Endodermal cell (in vitro differentiated cells): Measurements from ENCODE around the gene ATF3. TPM values are rescaled to one million over a fixed set of nuclear protein-coding genes. Genes with fewer than 3 reads are reported as not detected.

Source experiments
- DNase-seq: peaks from one replicate; pipeline ENCODE4 v3.0.0-alpha.2; 2017
- H3K27ac ChIP-seq: 2 replicates; pipeline ENCODE4 v1.5.1; 2013; ENCODE audit warnings: mild to moderate bottlenecking, low read depth, low read length, moderate library complexity
- H3K27me3 ChIP-seq: 2 replicates; pipeline ENCODE4 v1.6.1; 2013; ENCODE audit warnings: mild to moderate bottlenecking, low read length, moderate library complexity; ENCODE audit not compliant: insufficient read depth, control insufficient read depth, poor library complexity, severe bottlenecking
- H3K36me3 ChIP-seq: 2 replicates; pipeline ENCODE4 v1.7.0; 2013; ENCODE audit warnings: mild to moderate bottlenecking, low read length, moderate library complexity; ENCODE audit not compliant: control insufficient read depth, insufficient read depth
- H3K4me1 ChIP-seq: one replicate; pipeline ENCODE4 v1.7.0; 2013; ENCODE audit warnings: low read length; ENCODE audit not compliant: control insufficient read depth, insufficient read depth
- H3K4me3 ChIP-seq: 2 replicates; pipeline ENCODE4 v1.5.1; 2013; ENCODE audit warnings: mild to moderate bottlenecking, low read length, moderate library complexity
- H3K9ac ChIP-seq: 2 replicates; pipeline ENCODE4 v1.6.1; 2013; ENCODE audit warnings: mild to moderate bottlenecking, low read length, moderate library complexity; ENCODE audit not compliant: poor library complexity, severe bottlenecking; ENCODE audit errors: extremely low read depth
- H3K9me3 ChIP-seq: 2 replicates; pipeline ENCODE4 v1.6.1; 2013; ENCODE audit warnings: mild to moderate bottlenecking, low read length, moderate library complexity; ENCODE audit not compliant: control insufficient read depth
- H3K27ac Mint-ChIP-seq: 2 replicates; pipeline ENCODE4 v1.8.0; 2020; ENCODE audit warnings: mixed read lengths
- H3K27me3 Mint-ChIP-seq: 2 replicates; pipeline ENCODE4 v1.8.0; 2021; ENCODE audit warnings: mild to moderate bottlenecking, mixed read lengths; ENCODE audit not compliant: insufficient read depth
- H3K36me3 Mint-ChIP-seq: 2 replicates; pipeline ENCODE4 v1.8.0; 2020; ENCODE audit warnings: low read depth, mixed read lengths
- H3K4me1 Mint-ChIP-seq: 2 replicates; pipeline ENCODE4 v1.8.0; 2020; ENCODE audit warnings: mixed read lengths
- H3K4me3 Mint-ChIP-seq: 2 replicates; pipeline ENCODE4 v1.8.0; 2020; ENCODE audit warnings: mild to moderate bottlenecking, moderate library complexity, mixed read lengths
- H3K9me3 Mint-ChIP-seq: 2 replicates; pipeline ENCODE4 v1.8.0; 2020; ENCODE audit warnings: mild to moderate bottlenecking, mixed read lengths
- CTCF ChIP-seq: fragments of 200-600 bp; sonication (generic); conservative IDR thresholded peaks from 2 replicates; pipeline ENCODE4 v1.5.0; 2021; ENCODE audit warnings: antibody characterized with exemption, mild to moderate bottlenecking
- WGBS, 2 experiments: methylation state at CpG; one replicate each; pipeline versions ENCODE4 v1.1.5 to v1.1.7; 2013; ENCODE audit warnings: missing lambda C conversion rate in 2 of 2, mixed read lengths in 1 of 2; ENCODE audit not compliant: insufficient coverage in 1 of 2, insufficient read length in 1 of 2; 5-methylcytosine and 5-hydroxymethylcytosine counted together
- total RNA-seq, 2 donors: library from RNA; stranded (reverse); fragmentation: NEBNext Ultra II Directional in 1 of 2; extraction: Animal tissue kit (Norgen Biotek cat#: 25700) in 1 of 2; gene quantifications; 2 replicates in 1 of 2; 3 replicates in 1 of 2; pipeline ENCODE4 v1.2.1, GENCODE V29; 2021

ATF3 gene
- total RNA-seq, 2 donors from 2014 or later, result 12.6 to 24.0 TPM

DNA sequence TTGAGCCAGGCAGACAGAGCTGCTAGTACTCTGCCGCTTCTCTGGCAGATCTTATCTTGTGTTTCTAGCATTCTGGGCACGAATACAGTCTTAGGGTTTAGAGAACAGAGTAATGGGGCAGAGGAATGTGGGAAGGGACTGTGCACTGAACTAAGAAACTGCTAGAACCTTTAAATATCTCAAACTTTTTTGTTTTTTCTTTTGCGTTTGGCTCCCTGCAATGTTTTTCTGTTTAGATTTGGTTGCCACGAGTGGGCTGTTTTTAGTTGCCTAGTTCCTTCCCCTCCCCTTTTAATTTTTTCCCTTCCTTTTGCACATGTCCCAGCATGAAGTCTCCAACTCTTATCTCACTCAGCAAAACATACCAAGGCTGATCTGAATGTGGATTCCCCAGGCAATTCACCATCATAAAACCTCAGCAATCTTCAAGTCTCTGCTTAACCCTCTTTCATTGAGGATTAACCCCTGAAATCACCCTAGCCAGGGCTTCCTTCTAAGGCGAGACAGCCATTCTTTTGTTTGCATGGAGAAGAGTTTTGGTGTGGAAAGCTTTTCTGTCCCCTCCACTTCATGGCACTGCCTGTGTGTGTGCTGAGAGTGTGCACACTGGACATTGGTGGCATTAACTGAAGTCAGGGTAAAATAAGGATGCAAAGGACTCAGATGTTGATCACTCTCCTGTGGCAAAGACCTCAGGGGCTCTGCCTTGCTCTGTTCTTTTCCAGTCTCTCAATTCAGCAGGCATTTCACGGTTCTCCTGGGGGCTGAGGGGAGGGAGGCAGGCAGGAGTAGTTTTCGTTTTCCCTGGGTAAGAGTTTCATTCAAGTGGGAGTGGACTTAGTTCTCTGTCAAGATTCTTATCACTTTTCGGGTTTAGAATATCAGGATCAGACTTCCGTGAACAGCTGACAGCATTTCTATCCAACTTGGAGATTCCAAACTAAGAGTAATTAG lies 2.8 kb upstream of the ATF3 start:
- peak; percentile 72 for DNase-seq
- Mint-ChIP-seq H3K4me1 (peaks cover 34% of the 10 kb centered on the region), H3K9me3 (no peaks in the 10 kb centered on the region), H3K27me3 (peaks cover 81% of the 10 kb centered on the region), H3K27ac (peak overlapping the region; percentile 72), H3K36me3 (no peaks in the 10 kb centered on the region), H3K4me3 (peak overlapping the region; percentile 75)
- H3K36me3 ChIP-seq, result no peaks in the 10 kb centered on the region
- H3K27ac ChIP-seq, result no peak overlapping the region
- peak overlapping the region; percentile 88 for H3K9ac ChIP-seq
- TF ChIP-seq CTCF, result no peak
- peak overlapping the region; percentile 89 for H3K4me3 ChIP-seq
- peaks cover 54% of the 10 kb centered on the region for H3K27me3 ChIP-seq
- no peaks in the 10 kb centered on the region for H3K9me3 ChIP-seq
- WGBS, 2 experiments, result 34 to 46% methylated on average over 5 to 9 of the region's 9 CpGs
- peaks cover 15% of the 10 kb centered on the region for H3K4me1 ChIP-seq

DNA sequence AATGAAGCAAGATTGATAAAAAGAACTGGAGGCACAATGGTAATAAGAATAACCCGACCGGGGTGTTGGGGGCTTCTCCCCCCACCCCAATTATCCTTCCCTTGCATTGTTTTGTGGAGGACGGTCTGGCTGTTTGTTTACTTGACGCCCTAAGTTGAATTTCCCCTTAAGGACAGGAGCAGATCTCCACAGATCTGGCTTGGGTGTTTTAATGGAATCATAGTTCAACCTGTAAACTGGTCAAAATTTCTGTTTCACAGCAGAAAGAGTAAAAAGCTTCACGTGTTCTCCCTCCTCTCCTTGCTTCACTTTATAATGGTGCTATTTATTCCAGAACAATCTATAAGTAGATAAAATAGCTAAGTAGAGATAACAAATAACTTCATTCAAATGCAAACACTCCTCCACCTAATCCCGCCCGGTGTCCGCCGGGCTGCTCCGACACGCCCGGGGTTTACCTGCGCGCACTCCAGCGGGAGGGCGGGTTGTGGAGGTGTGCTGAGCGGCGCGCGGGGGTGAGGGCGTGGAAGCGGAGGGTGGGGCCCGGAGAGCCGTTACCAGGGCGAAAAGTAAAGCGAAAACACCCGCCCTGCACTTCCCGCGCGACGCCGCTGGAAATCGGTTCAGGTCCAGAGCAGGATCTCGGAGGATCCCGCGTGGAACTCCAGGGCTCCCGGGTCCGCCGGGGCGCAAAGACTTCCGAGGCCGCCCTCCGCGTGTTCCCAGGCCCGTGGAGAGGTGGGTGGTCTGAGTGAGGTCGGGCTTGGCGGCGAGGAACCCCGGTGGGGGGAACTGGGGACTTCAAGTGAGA lies 2.0 kb upstream of the ATF3 start:
- peaks cover 47% of the 10 kb centered on the region for H3K27me3 ChIP-seq
- WGBS, 2 experiments, result 1% methylated on average over 49 of the region's 49 CpGs; no CpG with 5 or more reads in 1 of the 2 experiments
- peak; percentile 70 for DNase-seq
- H3K27me3 Mint-ChIP-seq, result peaks cover 74% of the 10 kb centered on the region
- peak overlapping the region; percentile 88 for H3K9ac ChIP-seq
- peak overlapping the region; percentile 72 for H3K27ac Mint-ChIP-seq
- H3K4me3 ChIP-seq, result peak overlapping the region; percentile 89
- H3K36me3 ChIP-seq, result no peaks in the 10 kb centered on the region
- H3K27ac ChIP-seq, result no peak overlapping the region
- H3K4me1 Mint-ChIP-seq, result peaks cover 42% of the 10 kb centered on the region
- H3K9me3 Mint-ChIP-seq, result no peaks in the 10 kb centered on the region
- H3K4me3 Mint-ChIP-seq, result peak overlapping the region; percentile 75
- peaks cover 19% of the 10 kb centered on the region for H3K4me1 ChIP-seq
- H3K9me3 ChIP-seq, result no peaks in the 10 kb centered on the region
- TF ChIP-seq CTCF, result no peak
- H3K36me3 Mint-ChIP-seq, result no peaks in the 10 kb centered on the region

GRCh38 chr1:212607206-212607912 lies 1.2 kb upstream of the ATF3 start:
- Mint-ChIP-seq H3K27ac (peak overlapping the region; percentile 94), H3K9me3 (no peaks in the 10 kb centered on the region), H3K36me3 (no peaks in the 10 kb centered on the region), H3K27me3 (peaks cover 66% of the 10 kb centered on the region), H3K4me1 (peaks cover 48% of the 10 kb centered on the region), H3K4me3 (peak overlapping the region; percentile 75)
- peak overlapping the region; percentile 88 for H3K9ac ChIP-seq
- H3K27ac ChIP-seq, result no peak overlapping the region
- H3K9me3 ChIP-seq, result no peaks in the 10 kb centered on the region
- 1% methylated on average over 26 to 34 of the region's 34 CpGs for WGBS, 2 experiments
- peak; percentile 74 for DNase-seq
- no peak for TF ChIP-seq CTCF
- peaks cover 39% of the 10 kb centered on the region for H3K27me3 ChIP-seq
- H3K4me1 ChIP-seq, result peaks cover 19% of the 10 kb centered on the region
- peak overlapping the region; percentile 89 for H3K4me3 ChIP-seq
- H3K36me3 ChIP-seq, result no peaks in the 10 kb centered on the region
